Cerebellar nuclear complex (tissue), 1 donor: ENCODE data around the gene MRPL41.
A peak's percentile ranks its signal among the peaks of the same experiment; 100 is the strongest.
"Not testable (repeated sequence)": the region's sequence is repeated elsewhere in the genome, so short reads cannot be mapped to it uniquely, and the experiment has no call there.

ENCODE experiments used
- DNase-seq, 2 experiments: peaks; one replicate each; lab custom pipeline; 2025; lab: John Stamatoyannopoulos, UW

The MRPL41 gene

DNA sequence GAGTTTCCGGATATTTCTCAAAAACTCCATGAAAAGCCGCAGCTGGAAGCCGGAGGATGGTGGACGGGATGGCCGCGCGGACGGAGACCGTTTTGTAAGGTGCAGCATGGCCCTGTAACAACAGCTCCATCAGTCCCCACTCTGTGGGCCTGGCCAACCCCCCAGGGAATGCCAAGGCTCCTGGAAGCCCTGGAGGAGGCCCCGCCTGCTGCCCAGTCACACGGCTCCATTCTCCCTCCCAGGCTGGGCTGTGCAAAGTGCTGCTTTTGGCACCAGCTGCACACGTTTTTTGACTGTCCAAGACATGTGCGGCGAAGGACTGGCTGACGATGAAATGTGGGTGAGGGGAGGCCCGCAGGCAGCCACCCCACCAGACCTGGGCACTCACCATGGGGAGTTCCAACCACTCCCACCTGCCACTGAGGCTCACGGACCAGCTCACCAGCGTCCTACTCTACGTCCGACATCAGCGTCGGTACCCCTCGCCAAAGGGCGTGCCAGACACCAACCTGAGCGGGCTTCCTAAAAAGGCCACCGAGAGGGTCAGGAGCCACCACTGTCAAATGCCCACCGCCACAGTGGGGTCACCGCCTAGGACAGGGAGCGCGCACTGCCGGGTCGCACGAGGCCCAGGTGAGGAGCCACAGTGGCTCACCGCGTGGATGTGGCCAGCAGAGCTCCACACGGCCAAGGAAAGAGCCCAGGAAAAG is 28.8 kb upstream of the MRPL41 start:
- no peak for DNase-seq

DNA sequence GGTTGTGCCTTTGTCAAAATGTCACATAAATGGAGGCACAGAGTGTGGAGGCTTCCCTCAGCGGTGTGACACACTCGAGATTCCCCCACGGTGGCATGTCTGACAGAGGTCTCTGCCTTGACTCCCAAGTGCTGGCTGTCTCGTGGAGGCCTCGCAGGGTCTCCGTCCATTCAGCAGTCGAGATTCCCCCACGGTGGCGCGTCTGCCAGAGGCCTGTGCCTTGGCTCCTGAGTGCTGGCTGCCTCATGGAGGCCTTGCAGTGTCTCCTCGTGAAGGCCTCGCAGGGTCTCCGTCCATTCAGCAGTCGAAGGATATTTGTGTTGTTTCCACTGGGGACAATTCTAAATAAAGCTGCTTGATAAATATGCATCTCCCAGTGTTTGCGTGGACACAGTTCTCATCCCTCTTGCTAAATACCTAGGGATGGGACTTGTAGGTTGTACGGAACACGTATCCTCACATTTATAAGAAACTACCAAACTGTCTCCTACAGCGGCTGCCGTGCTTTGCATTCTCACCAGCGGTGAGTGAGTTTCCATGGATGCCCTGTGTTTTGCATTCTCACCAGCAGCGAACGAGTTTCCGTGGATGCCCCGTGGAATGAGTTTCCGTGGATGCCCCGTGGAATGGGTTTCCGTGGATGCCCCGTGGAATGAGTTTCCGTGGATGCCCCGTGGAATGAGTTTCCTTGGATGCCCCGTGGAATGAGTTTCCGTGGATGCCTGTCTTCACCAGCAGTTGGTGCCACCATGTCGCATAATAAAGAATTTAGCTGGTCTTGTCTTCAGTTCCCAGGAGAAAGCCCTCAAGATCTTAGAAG is 27.3 kb upstream of the MRPL41 start:
- no peak for DNase-seq

DNA sequence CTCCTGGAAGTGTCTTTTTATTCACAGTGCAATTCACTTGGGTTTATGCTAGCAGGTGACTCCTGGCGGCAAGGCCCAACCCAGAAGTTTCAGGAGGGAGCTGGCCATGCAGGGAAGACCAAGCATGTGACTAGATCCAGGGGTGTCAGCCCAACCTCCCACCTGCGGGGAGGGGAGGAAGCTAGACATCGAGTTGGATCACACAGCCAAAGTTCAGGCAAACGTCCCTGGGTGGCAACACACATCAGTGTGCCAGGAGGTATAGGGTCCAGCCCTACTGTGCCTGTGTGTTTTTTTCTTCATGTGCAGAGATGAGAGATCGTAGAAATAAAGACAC is 26.7 kb upstream of the MRPL41 start:
- no peak for DNase-seq

DNA sequence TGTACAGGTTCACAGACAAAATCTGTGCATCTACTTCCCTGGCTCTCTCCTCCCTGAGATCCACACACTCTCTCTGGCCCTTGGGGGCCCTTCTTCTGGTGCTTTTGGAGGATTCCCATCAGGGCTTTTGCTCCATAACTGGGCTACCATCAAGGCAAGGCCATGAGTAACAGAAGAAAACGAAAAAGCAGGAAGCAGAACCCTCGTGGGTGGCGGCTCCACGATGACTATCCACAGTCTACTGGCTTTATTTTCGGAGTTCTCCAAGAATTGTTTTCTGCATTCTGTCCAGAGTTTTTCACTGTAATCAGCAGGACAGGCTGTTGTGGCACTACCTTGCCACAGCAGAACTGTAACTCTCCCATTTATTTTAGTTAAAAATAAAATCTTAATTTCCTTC is 21.3 kb upstream of the MRPL41 start:
- DNase-seq, result no peak

DNA sequence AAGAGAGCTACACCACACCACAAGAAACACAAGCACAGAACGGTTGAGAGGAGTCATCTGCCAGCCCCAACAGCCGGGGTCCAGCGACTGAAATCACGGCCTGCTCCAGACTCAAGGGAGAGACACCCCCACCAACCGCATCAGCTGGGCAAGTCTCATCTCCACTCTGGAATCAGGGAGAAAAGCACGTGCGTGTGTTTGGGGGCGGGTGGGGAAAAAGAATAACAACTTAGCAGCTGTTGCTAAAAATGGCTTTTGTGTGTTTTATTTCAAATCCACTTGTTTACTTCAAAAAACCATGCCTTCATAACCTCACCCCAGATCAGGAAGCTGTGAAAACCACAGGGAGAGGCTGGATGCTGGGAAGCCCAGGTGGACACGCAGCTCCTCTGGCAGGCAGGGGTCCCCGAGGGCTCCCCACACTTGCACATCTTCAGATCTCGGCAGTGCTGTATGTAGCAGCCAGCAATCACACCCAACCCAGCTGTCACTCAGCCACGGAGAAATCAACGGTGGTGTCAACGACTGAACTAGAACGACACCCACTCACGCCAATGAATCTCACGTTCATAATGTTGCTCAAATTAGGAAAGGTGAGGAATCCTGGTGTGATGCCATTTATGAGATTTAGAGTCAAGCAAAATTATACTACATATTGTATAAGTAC is 20.4 kb upstream of the MRPL41 start:
- no peak for DNase-seq

DNA sequence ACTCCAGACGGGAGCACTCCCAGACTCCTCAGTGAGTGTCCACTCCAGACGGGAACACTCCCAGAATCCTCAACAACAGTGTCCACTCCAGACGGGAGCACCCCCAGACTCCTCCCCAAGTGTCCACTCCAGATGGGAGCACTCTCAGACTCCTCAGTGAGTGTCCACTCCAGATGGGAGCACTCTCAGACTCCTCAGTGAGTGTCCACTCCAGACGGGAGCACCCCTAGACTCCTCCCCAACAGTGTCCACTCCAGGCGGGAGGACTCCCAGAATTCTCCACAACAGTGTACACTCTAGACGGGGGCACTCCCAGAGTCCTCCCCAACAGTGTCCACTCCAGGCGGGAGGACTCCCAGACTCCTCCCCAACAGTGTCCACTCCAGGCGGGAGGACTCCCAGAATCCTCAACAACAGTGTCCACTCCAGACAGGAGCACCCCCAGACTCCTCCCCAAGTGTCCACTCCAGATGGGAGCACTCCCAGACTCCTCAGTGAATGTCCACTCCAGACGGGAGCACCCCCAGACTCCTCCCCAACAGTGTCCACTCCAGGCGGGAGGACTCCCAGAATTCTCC is 18.7 kb upstream of the MRPL41 start:
- DNase-seq, result not testable (repeated sequence)

DNA sequence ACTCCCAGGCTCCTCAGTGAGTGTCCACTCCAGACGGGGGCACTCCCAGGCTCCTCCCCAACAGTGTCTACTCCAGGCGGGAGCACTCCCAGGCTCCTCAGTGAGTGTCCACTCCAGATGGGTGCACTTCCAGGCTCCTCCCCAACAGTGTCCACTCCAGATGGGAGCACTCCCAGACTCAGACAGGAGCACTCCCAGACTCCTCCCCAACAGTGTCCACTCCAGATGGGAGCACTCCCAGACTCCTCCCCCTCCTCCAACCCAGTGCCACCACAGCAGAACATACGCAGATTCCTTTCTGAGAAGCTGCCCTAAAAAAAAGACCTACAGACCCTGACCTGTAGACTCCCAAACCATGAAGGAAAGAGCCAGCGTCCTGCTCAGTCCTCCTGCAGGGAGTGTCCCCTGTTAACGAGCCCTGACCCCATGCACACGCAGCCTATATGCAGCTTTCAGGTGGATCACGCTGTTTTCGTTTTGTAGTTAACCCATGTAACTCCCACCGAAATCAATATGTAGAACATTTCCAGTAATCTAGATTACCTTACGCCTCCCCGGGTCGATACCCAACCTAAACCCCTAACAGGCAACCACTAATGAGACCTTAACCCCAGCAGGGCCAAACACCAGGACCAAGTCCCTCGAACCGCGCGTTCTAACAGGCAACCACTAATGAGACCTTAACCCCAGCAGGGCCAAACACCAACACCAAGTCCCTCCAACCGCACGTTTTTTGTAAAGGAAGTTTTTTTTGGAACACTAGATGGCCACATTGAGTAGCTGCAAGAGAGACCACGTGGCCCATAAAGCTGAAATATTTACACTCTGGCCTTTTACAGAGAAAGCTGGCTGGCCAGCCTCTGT is 17.2 kb upstream of the MRPL41 start:
- no peak for DNase-seq

DNA sequence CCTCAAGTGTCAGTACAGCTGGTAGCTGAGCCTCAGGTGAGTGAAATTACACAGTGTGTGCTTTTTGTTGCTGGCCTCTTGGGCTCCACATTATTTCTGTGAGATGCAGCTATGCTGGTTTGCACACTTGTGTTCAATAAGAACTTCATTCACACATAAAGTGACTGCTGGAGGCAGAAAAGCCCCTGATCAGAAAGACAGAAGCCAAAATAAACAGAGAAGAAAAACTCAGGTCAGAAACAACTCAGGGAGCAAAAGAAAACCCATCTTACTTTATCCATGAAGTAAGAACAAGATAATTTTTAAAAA is 16.6 kb upstream of the MRPL41 start:
- no peak for DNase-seq

DNA sequence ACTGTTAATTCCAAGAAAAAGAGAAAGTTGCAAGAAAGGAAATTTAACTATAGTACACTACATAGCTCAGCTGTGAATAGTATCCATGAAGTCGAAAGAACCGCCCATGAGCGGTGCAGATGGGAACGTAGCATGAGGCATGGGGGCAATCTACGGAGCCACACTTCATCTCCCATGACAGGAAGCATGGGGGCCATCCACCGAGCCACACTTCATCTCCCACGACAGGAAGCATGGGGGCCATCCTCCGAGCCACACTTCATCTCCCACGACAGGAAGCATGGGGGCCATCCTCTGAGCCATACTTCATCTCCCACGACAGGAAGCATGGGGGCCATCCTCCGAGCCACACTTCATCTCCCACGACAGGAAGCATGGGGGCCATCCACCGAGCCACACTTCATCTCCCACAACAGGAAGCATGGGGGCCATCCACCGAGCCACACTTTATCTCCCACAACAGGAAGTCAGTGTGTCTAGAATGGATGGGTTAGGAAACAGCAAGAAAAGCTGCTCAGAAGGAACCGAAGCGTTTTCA is 15.0 kb upstream of the MRPL41 start:
- not testable (repeated sequence) for DNase-seq

DNA sequence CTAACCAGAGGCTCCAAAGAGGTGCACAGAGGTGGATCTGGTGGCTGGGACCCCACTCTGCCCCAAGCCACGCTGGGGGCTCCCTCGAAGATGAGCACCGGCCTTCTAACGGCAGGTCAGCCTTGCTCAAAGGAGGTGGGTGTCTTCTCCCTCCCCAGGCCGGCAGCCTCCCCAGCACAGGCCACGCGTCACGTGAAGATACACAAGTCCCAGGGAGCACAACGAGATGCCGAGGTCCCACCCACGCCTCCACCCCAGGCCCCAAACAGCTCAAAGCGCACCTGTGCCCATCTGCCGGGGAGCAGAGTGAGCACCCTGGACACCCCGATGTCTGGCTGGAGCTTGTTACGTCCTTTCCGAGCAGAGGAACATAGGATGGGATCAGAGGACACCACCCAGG is 13.6 kb upstream of the MRPL41 start:
- no peak for DNase-seq

DNA sequence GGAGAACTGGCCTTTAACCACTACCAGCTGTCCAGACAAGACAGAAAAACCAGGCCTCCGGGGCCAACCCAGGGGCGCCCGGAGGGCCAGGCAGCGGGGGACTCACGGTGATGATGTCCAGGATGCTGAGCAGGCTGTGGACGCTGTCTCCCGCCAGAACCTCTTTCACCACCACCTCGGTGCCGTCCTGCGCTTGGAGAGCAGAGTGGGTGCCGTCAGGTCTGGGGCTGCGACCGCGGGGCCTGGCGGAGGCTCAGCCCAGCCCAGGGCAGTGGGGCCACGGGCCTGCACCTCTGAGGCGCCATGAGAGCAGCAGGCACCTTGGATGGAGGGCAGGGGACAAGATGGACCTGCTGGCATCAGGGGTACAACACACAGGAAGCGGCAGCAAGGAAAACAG is 11.1 kb upstream of the MRPL41 start:
- DNase-seq, result no peak

DNA sequence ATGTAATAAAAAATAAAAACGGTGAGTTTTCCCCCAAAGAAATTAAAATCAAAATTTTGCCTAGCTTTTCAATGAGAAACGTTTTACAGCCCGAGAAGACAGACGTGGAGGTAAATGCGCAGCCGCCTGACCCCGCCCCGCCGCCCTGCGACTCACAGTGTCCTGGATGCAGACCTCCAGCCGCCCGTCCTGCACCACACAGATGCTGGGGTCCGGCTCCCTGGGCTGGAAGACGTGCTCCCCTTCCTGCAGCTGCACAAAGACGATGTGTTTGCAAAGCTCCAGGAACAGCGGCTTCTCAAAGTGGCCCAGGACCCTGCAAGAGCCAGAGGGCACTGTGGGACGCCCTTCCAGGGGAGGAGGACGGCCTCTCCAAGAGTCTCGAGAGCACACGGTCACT is 9.2 kb upstream of the MRPL41 start:
- no peak for DNase-seq

DNA sequence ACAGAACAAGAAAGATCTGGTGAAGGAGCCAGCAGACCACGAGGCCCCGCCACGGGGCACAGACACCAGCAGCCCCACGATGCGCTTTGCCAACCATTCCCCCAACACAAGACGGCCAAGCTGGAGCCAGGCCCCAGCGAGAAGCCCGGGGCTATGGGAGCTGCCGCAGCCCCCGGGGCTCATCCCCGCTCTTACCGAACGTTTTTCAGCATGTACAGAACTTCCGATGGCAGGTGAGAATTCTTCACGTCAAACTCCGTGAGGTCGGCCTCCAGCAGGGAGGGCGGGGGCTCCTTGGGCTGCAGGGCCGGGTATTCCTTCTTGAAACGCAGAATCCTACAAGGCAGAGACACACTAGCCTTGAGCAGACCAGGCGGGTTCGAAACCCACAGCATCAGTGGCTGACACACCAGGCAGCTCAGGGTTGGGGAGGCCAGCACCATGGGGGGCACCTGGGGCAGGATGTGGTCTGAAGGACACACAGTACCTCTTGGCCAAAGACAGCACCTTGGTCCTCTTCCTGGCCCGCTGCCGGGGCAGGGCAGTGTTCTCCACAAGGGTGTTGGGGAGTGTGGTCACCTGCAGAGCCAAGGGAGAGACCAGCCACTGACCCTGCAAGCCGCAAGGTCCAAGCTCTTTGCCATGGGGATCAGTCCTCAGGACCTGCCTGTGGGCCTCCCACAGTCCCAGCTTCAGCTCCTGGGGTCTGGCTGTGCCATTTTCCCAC is 8.3 kb upstream of the MRPL41 start:
- no peak for DNase-seq

DNA sequence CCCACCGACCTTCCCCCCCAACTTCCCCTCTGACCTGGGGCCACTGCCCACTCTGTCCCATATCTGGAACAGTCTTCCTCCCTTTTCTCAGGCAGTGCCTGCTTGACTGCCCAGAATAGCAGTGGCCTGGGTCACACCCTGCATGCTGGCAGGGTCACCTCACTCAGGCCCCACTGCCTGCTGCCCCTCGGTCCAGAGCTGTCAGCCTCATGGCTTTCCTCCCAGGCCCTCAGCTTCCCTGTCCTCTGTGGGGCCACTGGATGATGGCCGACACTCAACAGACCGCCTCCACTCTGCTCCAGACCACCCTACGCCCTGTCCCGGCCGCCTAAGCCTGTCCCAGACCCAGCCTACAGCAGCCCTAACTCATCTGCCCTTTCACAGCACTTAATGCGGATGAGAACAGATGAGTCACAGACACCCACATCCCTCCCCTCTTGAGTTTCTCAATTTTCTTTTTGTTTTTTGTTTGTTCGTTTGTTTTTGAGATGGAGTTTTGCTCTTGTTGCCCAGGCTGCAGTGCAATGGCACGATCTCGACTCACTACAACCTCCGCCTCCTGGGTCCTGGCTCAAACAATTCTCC is 7.4 kb upstream of the MRPL41 start:
- DNase-seq, result no peak

DNA sequence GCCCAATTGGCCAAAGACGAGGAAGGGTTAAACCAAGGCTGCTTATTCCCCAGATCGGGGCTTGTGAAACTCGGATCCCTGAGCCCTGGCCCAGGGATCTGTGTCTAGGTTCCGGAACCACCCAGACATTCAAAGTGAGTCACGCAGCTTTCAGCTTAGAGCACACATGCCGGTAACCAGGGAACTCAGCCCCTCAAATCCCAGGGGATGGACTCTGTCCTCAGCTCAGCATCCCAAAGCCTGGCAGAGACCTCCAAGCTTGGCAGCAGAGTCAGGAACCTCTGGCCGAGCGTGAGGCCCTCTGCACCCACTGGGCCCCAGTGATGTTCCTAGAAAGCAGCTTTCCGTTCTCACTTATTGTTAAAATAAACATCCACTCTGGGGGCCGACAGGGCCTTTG is 6.6 kb upstream of the MRPL41 start:
- DNase-seq, result no peak

DNA sequence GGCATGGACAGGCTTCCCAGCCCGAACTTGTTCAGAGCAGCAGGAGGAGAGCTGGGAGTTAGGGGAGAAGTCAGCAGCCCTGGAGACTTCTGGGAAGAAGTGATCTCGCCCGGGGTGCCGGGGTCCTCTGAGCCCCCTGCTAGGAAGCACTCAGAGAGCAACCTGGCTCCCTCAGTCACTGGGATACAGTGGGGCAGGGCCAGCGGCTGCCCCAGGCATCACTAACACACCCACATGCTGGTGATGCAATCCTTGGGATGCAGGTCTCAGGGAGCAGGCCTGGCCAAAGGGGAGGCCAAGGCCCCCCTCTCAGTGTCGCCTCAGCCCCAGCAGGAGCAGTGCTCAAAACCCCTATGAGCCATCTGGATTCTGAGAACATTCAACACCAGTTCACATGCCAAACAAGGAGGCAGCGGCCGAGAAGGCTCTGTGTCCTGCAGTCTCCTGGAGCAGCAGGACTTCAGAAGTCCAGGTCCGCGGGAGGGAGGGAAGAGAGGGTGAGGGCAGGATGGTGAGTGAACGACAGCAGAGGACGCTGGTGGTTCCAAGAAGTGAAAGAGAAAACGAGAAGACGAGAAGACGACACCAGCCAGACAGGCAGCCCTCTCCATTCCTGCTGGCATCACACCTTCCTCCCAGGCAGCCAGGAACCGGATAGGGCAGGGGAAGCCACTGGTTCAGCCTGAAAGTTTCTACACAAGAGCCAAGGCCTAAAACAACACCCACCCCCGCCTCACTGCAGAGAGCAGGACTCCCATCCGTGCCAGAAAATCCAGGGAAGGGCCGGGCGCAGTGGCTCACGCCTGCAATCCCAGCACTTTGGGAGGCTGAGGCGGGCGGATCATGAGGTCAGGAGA is 3.8 kb upstream of the MRPL41 start:
- no peak for DNase-seq

DNA sequence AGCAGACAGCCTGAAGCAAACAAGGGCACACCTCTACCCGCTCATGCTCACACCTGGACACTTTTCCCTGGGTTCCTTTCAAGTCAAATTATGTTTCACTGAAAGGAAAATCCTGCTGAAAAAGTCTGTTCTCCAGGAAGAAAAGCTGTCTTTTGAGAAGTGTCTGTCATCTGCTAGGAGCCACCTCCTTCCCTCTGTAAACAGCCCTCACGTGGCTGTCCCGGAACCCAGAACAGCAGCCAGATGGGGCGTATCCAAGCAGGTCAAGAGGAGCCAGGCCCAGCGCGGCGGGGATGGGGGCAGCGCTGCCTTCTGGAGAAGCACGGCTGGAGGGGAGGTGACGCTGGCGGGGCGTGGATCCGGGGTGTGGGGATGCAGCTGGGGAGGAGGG is 1.5 kb upstream of the MRPL41 start, which contains the start of gene PNPLA7:
Gene PNPLA7, minus strand, starts transcription at position 172 of the 391 bp plus-strand sequence. CDS start 205 bp downstream, outside the sequence.
- peak; percentile 57 to 77 for DNase-seq

DNA sequence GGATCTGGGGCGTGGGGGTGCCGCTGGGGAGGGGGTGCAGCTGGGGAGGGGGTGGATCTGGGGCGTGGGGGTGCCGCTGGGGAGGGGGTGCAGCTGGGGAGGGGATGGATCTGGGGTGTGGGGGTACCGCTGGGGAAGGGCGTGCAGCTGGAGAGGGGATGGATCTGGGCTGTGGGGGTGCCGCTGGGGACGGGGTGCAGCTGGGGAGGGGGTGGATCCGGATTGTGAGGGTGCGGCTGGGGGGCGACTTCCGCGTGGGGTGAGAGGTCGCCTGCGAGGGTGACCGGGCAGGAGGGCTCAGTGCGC is 768 bp upstream of the MRPL41 start:
- not testable (repeated sequence) for DNase-seq

DNA sequence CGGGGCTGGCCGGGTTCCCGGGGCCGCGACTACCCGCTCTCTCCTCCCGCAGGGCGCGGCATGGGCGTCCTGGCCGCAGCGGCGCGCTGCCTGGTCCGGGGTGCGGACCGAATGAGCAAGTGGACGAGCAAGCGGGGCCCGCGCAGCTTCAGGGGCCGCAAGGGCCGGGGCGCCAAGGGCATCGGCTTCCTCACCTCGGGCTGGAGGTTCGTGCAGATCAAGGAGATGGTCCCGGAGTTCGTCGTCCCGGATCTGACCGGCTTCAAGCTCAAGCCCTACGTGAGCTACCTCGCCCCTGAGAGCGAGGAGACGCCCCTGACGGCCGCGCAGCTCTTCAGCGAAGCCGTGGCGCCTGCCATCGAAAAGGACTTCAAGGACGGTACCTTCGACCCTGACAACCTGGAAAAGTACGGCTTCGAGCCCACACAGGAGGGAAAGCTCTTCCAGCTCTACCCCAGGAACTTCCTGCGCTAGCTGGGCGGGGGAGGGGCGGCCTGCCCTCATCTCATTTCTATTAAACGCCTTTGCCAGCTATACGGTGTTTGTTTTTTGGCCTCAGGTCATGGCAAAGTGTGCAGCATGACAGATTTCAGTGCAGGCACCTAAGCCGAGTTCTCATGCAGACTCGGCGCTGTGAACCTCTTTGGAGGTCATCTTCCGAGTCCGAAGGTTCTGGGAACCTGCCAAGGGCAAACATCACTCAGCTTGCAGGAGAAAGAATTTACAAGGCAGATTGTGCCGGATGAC is 516 bp downstream of the MRPL41 start:
- DNase-seq, result no peak
